GM19035 (cell line): ENCODE measurements around the gene NDUFA11.

Source experiments
- ATAC-seq: cut with Tn5 transposase; IDR thresholded peaks from one replicate; pipeline ENCODE4 v1.9.1; 2021; ENCODE audit not compliant: unreplicated experiment

The NDUFA11 gene

GRCh38 chr19:5932609-5933262 lies 29.1 kb upstream of the NDUFA11 start:
- no peak for ATAC-seq

GRCh38 chr19:5932146-5932545 lies 28.6 kb upstream of the NDUFA11 start:
- no peak for ATAC-seq

GRCh38 chr19:5931251-5931650 lies 27.7 kb upstream of the NDUFA11 start:
- ATAC-seq: no peak

GRCh38 chr19:5929625-5930024 lies 26.0 kb upstream of the NDUFA11 start:
- no peak for ATAC-seq

GRCh38 chr19:5929179-5929578 lies 25.6 kb upstream of the NDUFA11 start:
- ATAC-seq: no peak

GRCh38 chr19:5927441-5927821 lies 23.8 kb upstream of the NDUFA11 start:
- no peak for ATAC-seq

GRCh38 chr19:5926641-5927440 lies 23.3 kb upstream of the NDUFA11 start:
- ATAC-seq: no peak

GRCh38 chr19:5925830-5926427 lies 22.3 kb upstream of the NDUFA11 start:
- no peak for ATAC-seq

GRCh38 chr19:5923356-5923755 lies 19.8 kb upstream of the NDUFA11 start:
- no peak for ATAC-seq

GRCh38 chr19:5922161-5922545 lies 18.6 kb upstream of the NDUFA11 start:
- no peak for ATAC-seq

- no peak for ATAC-seq
Observed at GRCh38 chr19:5921516-5922160, 18.0 kb upstream of the NDUFA11 start.

GRCh38 chr19:5918463-5919079 lies 15.0 kb upstream of the NDUFA11 start:
- no peak for ATAC-seq

GRCh38 chr19:5917431-5918107 lies 14.0 kb upstream of the NDUFA11 start:
- no peak for ATAC-seq

- no peak for ATAC-seq
Observed at GRCh38 chr19:5916181-5916708, 12.7 kb upstream of the NDUFA11 start.

GRCh38 chr19:5915782-5916165 lies 12.2 kb upstream of the NDUFA11 start:
- no peak for ATAC-seq

GRCh38 chr19:5914946-5915781 lies 11.6 kb upstream of the NDUFA11 start:
- ATAC-seq: no peak

- ATAC-seq: no peak
Observed at GRCh38 chr19:5914358-5914774, 10.8 kb upstream of the NDUFA11 start.

- ATAC-seq: no peak
Observed at GRCh38 chr19:5913739-5914357, 10.3 kb upstream of the NDUFA11 start, which contains the start of gene CAPS. Gene CAPS (plus strand): TSS chr19:5914254. CDS start chr19:5914407, 153 bp downstream.

GRCh38 chr19:5911366-5911765 lies 7.8 kb upstream of the NDUFA11 start:
- ATAC-seq: no peak
